ENCODE results near the gene CST2. TPM values are rescaled to one million over a fixed set of nuclear protein-coding genes. Genes with fewer than 3 reads are reported as not detected.

Gene CST2
- total RNA-seq: 6.9 and 38.1 TPM in 2 replicates

GRCh38 chr20:23826541-23827021 is at the start of gene CST2:
CST2 (minus strand) TSS chr20:23826729; CDS start chr20:23826660, 69 bp downstream.

Other genes starting within 250 kb of the CST2 start
- gene CST9, start 220.8 kb downstream of the CST2 start, total RNA-seq: not detected in 2 replicates
- 143 and 271 TPM in 2 replicates for gene CST3, start 188.8 kb downstream of the CST2 start, total RNA-seq
- gene CST4, start 137.7 kb downstream of the CST2 start, total RNA-seq: 0.77 and 1.7 TPM in 2 replicates
- gene CST1, start 75.8 kb downstream of the CST2 start, total RNA-seq: 13.2 and 29.3 TPM in 2 replicates
- not detected in 2 replicates for gene CST5, start 53.0 kb upstream of the CST2 start, total RNA-seq
- gene GGTLC1, start 162.1 kb upstream of the CST2 start, total RNA-seq: not detected in 2 replicates

Measured in regular cardiac myocyte (primary cell).